HG03064 (cell line): Measurements from ENCODE around the gene CAVIN3.
"Not testable (repeated sequence)": the region's sequence is repeated elsewhere in the genome, so short reads cannot be mapped to it uniquely, and the experiment has no call there.

Source experiments
- ATAC-seq: cut with Tn5 transposase; IDR thresholded peaks from one replicate; pipeline ENCODE4 v1.9.1; 2021; ENCODE audit warnings: low read depth; ENCODE audit not compliant: unreplicated experiment

Gene CAVIN3

DNA sequence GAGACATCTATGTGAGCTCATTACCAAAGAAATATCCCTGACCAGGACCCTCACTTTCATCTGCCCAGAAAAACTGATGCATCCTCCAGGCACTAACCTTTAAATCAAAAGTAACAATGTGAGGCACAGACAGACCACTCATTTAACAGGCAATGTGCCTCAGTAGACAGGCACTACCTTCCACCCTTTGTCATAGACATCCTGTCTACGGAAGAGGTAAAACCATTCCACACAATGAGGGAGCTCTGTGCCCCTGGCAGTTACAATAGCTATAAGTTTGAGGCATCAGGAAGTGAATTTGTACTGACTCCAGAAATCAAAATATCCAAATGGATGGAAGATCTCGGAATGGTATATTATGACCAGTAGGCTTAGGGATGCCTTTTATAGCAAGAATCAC is 6.7 kb upstream of the CAVIN3 start:
- no peak for ATAC-seq

DNA sequence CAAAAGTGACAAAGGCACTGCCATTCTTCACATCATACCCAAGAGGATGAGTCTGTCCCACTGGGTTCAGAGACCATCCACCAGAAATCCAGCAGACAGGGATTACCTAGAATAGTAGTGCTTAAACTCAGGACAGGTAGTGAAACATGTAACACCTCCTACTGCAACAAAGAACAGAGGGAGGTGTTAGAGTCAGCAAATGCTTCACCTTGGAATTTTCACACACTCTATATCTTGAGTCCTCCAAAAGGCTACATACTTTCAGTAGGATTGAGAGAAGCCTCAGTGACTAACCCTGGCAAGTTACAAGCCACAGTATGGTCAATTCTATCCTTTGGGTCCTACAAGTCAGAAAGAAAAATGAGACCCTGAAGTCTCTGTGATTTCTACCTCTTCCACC is 6.0 kb upstream of the CAVIN3 start:
- no peak for ATAC-seq

DNA sequence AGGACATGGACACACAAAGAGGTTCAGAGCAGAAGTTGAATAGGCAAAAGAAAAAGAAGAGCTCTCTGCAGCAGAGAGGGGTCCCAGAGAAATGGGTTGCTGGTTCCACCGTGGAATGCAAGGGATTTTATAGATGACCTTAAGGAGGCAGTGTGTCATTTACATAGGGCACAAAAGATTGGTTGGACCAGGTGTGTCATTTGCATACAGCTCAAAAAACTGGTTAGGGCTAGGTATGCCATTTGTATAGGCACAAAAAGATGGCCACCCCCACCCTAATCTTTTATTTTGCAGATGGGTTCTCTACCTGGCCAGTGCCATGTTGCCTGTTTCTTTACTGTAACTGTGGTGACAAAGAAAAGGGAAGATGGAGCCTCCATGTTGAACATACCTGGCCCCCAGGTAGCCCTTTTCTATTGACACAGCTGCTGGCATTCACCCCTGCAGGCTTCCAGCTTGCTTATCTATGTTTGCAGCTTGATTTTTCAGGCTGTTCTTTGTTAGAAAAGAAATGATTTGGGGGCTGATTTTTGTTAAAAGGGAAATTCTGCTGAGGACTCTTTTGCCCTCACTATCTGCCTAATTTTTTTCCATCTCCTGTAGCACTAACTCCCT is 3.1 kb upstream of the CAVIN3 start:
- ATAC-seq = no peak

DNA sequence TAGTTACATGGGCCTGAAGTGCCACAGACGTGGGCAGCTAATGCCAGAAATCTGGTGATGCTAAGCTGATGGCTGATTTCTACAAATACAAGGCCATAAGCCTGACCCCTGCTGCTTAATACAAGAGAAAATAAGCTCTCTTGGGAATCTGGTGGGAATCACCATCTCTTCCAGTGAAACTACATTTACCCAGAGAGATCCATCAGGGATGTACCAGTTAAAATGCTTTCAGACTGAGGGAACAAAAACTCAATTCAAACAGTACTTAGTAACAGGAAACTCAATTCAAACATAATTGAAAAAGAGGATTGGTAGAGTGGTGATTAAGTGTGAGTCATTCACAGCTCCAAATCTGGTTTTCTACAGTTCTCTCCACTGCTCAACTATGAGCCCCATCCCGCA is 1.7 kb upstream of the CAVIN3 start:
- ATAC-seq = no peak

DNA sequence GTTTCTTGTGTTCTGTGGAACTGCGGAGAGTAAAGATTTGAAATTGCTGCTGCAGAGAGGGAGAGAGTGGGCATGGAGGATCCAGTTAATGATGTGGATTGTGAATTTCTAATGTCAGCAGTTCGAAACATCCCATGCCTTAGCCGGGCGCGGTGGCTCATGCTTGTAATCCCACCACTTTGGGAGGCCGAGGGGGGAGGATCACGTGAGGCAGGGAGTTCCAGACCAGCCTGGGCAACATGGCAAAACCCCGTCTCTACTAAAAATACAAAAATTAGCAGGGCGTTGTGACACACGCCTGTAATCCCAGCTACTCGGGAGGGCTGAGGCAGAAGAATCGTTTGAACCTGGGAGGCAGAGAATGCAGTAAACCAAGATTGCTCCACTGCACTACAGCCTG is 1.1 kb upstream of the CAVIN3 start:
- ATAC-seq = no peak

DNA sequence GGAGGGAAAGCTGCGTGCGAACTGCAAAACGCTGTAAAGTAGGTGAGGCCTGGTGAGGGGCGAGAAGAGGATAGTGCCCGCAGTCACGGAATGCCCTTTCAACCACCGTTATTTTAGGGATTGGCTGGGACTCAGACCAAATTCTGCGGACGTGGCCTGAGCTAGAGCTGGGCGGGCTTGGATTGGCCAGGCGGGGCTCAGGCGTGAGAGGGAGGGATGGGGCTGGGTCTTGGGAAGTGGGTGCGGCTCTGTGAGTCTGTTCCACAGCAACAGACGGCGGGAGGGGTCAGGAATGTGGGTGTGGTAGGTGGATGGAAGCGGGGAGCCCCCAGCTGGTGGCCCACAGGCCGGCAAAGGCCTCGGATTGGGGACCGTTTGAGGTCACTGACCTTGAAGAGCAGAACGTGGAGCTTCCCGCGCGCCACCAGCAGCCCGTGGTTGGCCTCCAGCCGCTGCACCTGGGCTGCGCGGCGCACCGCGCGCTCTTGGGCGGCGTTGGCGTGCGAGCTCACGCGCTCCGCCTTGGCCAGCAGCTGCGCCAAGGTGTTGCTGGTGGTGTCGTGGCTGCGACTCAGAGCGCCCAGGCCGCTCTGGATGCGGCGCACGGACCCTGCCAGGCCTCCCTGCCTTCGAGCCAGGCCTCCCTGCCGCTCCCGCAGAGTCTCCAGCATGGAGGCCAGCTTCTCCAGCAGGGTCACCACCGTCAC is 444 bp downstream of the CAVIN3 start:
- ATAC-seq = peak; percentile 49

DNA sequence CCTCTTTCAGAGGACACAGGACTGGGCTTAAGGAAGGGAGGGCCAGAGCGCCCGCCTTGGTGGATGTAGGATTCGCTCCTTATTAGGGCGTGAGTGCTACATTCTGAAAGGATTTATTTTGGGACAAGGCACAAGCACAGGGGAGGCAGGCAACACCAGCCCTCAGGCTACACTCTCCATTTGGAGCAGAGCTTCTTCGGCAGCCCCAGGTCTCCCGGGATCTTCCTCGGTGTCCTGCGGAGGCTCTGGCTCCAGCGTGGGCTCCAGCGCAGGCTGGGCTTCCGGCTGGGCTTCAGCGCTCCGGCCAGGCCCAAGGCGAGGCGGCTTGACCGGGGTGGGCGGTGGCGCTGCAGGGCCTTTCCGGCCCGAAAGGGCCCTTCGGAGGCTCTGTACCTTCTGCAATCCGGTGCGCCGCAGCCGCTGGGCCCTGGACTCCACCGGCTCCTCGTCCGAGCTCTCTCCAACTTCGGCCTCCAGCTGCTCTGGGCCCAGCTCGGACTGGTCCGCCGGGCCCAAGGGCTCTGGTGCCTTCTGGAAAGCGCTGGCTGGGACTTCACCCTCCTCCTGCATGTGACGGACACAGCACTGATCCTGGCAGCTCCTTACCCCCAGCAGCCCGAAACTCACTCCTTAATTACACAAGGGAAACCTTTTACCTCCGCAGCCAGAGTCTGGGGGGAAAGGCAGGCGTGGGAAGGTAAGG is 1.1 kb downstream of the CAVIN3 start:
- no peak for ATAC-seq

DNA sequence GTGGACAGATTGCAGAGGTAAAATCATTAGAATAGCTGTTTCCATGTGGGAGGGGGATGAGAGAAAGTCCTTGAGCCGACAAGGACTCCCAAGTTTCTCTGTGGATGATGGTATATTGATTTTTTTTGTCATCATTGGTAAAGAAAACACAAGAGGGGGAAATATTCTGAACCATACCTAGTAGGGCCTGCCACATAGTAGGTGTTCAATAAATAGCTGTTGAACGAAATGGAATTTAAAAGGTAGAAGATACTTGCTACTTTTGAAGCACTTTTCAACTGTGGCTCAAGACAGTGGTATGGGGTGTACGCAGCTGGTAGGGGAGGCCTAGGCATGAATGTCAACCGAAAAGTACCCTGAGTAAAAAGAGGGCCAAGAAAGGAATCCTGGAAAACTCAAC is 2.1 kb downstream of the CAVIN3 start:
- ATAC-seq = no peak

DNA sequence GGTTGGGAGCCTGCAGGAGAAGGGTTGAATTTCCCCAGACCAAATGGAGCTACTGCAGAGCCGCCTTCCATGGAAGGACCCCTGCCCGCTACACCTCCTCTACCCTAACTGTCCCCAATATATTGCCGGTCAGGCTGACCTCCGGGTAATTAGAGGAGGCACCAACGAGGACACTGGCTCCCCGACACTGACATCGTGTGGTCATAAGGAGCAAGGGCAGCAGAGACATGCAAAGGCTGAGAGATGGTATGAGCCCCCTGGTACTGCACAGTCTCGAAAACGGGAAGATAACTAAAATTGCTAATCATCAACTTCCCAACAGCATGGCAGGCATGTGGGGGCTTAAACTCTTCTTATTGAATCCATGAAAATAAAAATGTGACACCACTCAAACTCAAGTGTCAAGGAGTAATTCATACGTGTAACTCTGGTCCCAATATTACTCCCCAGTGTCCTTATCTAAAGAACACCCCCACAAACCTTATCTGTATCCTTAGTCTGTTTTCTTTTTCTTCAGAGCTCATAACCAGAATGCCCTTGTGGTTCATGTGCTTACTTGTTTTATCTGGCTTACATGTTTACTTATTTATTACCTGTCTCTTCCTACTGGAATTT is 4.4 kb downstream of the CAVIN3 start:
- ATAC-seq = no peak

DNA sequence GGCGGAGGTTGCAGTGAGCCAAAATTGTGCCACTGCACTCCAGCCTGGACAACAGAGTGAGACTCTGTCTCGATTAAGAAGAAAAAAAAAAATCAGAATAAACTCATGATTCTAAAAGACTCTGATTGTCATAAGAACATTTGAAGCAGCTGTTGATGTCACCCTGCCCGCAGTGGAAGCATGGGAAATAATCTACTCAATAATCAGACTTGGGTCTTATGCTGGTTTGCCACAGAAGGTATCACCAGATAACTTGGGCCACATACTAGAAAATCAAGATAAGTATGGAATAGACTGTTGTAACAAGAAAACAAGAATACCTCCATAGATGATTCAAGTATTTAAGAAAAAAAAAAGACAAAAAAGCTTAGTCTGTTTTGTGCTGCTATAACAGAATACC is 8.2 kb downstream of the CAVIN3 start:
- ATAC-seq = no peak

DNA sequence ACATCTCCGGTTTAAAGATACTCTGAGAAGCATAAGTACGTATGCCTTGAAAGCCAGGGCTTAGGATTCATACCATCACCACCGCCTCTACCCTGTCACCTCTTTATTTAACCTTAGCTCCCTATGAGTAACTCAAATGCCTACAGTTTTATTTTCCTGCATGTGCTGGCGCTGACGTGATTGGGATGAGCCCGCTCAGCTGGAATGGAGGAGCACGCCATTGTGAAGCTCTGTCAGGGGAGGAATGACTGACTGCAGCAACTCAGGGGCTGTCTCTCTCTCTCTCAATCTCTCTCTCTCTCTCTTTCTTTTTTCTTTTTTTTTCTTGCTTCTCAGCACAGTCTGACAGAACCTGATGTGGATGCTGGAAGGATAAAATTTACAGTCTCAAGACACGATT is 12.4 kb downstream of the CAVIN3 start:
- no peak for ATAC-seq

DNA sequence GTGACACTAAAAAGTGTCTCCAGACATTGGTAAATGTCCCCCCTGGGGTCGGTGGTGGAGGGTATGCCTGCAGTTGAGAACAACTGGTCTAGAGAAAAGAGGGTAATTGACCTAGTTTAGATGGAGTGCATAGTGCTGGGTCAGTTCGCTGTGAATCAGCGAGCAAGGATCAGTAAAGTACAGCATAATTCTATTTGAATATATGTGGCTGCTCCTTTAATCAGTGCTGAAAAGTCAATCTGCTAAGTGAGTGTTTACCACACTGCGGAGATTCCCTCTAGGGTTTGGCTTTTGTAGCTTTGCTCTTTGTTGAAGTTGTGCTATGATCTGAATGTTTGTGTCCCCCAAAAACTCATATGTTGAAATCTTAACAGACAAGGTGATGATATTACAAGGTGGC is 15.0 kb downstream of the CAVIN3 start:
- ATAC-seq = no peak

DNA sequence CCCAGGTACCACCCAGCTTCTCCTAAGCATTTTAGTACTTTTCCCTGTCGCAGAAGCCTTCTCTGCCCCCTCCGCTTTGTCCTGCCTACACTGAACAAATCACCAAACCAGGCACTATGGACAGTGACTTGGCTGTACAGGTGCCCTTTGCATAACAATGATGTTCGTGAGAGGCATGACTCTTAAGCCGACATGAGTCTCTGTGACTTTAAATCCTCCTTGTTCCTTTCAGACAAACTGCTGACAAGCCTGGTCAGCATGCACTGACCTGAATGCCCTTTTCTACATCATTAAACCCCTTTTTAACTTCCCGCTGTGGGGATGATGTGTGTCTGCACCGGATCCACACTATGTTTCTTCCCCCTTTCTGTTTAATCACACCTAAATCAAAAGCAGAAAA is 16.6 kb downstream of the CAVIN3 start:
- ATAC-seq = no peak

DNA sequence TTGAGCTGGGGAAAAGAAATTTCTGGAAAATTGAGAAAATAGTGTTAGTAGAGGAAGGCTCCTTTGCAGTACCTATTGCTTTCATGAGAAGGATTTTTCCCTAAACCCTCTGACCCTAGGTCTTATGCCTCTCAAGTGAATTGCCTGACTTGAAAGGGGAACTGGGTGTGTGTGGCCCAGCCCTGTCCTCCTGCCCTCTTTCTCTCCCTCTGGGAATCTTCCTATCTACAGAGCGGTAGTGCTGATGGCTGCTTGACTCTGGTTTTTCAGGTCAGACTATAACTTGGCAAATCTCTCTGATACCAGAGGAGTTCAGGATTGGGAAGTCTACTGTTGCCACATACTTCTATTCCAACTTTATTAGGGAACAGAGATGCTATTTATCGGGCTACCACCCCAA is 19.2 kb downstream of the CAVIN3 start:
- no peak for ATAC-seq

DNA sequence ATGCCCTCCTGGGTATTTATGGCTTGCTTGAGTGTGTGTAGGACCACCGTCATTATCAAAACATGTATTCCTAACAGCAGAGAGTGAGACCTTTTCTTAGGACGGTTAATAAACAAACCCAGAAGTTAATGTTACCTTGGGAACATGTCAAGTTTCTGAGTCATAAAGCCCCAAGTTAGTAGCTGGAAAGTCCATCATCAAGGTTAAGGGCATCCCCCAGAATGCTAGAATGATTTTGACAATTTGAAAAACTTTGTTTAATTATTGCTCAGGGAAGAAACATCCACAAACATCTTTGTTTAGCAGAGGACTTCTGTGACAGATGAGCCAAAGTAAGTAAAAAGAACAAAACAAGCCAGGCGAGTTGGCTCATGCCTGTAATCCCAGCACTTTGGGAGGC is 20.0 kb downstream of the CAVIN3 start:
- no peak for ATAC-seq

DNA sequence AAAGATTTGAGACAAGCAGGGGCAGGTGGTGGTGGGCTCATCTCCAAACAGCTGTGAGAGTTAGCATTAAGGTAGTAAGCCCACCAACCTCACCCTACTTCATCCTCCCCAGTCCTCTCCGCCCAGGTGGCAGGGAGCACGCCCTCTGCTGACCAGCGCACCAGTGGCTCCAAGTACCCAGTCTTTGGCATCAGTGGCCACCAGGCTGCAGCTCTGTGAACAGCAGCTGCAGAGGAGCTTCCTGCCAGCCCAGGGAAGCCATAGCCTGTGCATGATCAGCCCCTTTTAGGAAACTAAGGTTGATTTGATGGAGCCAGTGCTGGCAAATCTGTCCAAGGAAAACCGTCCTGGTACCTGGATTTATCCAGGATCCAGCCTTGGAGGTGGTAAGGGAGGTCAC is 21.7 kb downstream of the CAVIN3 start:
- ATAC-seq = no peak

DNA sequence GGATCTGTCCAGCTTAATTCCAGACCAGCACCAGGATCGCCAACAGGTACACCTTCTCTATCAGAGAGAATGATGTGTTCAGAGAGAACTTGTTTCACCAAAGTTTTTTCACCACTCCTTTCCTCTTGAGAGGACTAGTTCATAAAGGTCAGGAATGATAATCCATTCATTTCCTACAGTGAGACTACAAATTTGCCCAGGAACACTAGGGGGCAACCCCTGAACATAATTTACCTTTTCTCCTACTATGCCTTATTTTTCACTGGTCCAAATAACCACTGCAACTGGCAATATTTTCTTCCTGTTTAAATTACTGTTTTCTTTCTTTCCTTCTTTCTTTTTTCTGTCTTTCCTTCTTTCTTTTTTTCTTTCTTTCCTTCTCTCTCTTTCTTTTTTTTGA is 22.5 kb downstream of the CAVIN3 start:
- no peak for ATAC-seq

DNA sequence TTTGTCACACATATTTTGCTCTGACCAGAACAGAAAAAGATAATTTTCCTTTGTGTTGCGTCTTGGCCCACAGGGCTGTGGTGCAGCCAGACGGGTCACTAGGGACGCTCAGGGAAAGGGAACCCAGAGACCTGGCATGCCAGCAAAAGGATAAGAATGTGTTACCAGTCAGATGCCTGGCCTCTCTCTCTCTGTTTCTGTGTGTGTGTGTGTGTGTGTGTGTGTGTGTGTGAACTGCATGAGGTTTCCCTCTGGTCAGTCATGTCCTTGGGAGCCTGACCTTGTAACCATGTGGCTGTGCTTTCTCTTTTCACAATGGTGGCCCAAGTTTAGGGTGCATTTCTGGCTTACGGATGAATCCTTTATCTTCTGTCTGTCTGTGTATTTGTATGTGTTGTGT is 35.3 kb downstream of the CAVIN3 start:
- ATAC-seq = no peak

DNA sequence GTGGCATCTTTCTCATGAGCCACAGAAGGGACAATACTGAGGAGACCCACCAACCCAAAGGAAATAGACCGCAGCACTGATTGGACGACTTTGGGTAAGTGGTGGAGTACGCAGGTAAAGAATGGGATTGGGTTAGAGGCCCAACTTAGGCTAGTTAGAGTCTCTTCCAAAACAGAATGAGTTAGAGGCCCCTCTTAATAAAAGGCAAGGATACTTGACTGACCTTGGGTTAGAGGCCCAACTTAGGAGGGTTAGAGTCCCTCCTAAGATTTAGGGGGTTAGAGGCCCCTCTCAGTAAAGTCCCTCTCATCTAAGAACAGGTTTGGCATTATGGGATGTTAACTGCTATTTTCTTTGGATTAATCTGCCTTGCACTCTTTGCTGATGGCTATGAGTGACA is 36.1 kb downstream of the CAVIN3 start:
- ATAC-seq = no peak

DNA sequence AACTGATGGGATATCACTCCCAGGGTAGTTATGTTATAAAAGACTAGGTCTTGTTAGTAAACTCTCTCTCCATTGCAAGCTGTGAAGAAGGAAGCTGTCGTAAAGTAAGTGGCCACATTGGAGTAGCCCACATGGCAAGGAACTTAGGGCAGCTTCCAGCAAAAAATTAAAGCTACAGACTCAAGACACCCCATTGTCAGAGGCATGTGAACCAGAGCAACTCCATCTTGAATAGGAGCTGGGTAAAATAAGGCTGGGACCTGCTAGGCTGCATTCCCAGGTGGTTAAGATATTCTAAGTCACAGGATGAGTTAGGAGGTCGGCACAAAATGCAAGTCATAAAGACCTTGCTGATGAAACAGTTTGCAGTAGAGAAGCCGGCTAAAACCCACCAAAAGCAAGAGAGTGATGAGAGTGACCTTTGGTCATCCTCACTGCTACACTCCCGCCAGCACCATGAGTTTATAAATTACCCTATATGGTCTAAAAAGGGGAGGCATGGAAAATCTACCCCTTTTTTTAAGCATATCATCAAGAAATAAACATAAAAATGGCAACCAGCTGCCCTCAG is 36.8 kb downstream of the CAVIN3 start:
- no peak for ATAC-seq

DNA sequence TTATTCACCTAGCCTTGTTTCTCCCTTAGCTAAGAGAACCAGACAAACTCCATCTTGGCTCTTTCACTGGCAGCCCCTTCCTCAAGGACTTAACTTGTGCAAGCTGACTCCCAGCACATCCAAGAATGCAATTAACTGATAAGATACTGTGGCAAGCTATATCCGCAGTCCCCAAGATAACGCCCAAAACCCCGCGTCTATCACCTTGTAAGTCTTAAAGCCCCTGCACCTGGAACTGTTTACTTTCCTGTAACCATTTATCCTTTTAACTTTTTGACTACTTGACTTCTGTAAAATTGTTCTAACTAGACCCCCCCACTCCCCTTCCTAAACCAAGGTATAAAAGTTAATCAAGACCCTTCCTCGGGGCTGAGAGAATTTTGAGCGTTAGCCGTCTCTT is 39.5 kb downstream of the CAVIN3 start:
- not testable (repeated sequence) for ATAC-seq
